ENCODE data around the gene PCDHGA7.
A peak's percentile ranks its signal among the peaks of the same experiment; 100 is the strongest.
"Not testable (repeated sequence)": the region's sequence is repeated elsewhere in the genome, so short reads cannot be mapped to it uniquely, and the experiment has no call there.

Gene PCDHGA7

DNA sequence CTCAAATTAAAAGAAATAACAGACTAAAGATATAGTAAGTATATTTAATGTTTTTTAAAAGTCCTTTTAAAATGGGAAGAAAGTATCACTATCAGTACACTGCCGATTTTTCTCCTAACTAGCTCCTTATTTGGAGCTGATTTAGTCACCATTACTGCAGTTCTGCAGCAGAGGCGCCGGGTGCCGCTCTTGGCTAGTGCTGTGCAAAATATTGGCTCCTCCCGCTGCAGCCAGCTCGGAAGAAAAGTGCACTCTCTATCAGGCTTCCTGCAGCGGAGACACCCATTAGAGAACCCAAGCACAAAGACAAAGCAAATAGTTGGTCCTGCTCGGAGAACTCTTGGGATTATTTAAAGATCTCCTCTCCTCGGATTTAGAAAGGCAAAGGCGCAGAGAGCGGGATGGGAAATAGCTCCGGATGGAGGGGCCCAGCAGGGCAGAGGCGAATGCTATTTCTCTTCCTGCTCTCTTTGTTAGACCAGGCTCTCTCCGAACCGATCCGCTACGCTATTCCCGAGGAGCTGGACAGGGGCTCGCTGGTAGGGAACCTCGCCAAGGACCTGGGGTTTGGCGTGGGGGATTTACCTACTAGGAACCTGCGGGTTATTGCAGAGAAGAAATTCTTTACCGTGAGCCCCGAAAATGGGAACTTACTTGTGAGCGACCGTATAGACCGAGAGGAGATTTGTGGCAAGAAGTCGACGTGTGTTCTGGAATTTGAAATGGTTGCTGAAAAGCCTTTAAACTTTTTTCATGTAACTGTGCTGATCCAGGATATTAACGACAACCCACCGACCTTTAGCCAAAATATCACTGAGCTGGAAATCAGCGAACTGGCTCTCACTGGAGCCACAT, 12.3 kb upstream of the PCDHGA7 start, which contains the start of gene PCDHGB3:
Gene PCDHGB3 (plus strand): TSS at position 249 of the 855 bp plus-strand sequence. CDS start 153 bp downstream, at position 402.
- no peak for DNase-seq

- DNase-seq: no peak
These were observed 10.7 kb upstream of the PCDHGA7 start for GRCh38 chr5:141371572-141372475.

- DNase-seq: no peak
These were observed 8.7 kb upstream of the PCDHGA7 start, which contains the start of gene PCDHGA6 for GRCh38 chr5:141373673-141374317. Gene PCDHGA6, plus strand, starts transcription at chr5:141373891. Its CDS starts 193 bp downstream, at chr5:141374084.

GRCh38 chr5:141374627-141375026, 7.9 kb upstream of the PCDHGA7 start:
- no peak for DNase-seq

- not testable (repeated sequence) for DNase-seq
These were observed 6.9 kb upstream of the PCDHGA7 start for GRCh38 chr5:141375444-141376155.

- DNase-seq: no peak
These were observed 803 bp downstream of the PCDHGA7 start for GRCh38 chr5:141383345-141383744.

DNA sequence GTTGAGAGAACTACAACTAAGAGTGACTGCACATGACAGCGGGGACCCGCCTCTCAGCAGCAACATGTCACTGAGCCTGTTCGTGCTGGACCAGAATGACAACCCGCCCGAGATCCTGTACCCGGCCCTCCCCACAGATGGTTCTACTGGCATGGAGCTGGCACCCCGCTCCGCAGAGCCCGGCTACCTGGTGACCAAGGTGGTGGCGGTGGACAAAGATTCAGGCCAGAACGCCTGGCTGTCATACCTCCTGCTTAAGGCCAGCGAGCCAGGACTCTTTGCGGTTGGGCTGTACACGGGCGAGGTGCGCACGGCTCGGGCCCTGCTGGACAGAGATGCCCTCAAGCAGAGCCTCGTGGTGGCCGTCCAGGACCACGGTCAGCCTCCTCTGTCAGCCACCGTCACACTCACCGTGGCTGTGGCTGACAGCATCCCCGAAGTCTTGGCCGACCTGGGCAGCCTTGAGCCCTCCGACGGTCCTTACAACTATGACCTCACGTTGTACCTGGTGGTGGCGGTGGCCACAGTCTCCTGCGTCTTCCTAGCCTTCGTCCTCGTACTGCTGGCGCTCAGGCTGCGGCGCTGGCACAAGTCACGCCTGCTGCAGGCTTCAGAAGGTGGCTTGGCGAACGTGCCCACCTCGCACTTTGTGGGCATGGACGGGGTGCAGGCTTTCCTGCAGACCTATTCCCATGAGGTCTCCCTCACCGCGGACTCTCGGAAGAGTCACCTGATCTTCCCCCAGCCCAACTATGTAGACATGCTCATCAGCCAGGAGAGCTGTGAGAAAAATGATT, 2.1 kb downstream of the PCDHGA7 start:
- no peak for DNase-seq

GRCh38 chr5:141387557-141388311, 5.2 kb downstream of the PCDHGA7 start, which contains the start of gene PCDHGB4:
Gene PCDHGB4, plus strand, starts transcription at chr5:141387698. Its CDS starts 187 bp downstream, at chr5:141387885.
- not testable (repeated sequence) for DNase-seq

DNA sequence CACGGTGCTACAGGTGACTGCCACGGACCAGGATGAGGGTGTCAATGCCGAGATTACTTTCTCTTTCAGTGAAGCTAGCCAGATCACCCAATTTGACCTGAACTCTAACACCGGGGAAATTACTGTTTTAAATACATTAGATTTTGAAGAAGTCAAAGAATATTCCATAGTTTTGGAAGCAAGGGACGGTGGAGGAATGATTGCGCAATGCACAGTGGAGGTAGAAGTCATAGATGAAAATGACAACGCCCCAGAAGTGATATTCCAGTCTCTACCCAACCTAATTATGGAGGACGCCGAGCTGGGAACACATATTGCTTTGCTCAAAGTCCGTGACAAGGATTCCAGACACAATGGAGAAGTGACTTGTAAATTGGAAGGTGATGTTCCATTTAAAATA, 6.1 kb downstream of the PCDHGA7 start:
- DNase-seq: no peak

- no peak for DNase-seq
These were observed 6.9 kb downstream of the PCDHGA7 start for GRCh38 chr5:141389153-141390042.

DNA sequence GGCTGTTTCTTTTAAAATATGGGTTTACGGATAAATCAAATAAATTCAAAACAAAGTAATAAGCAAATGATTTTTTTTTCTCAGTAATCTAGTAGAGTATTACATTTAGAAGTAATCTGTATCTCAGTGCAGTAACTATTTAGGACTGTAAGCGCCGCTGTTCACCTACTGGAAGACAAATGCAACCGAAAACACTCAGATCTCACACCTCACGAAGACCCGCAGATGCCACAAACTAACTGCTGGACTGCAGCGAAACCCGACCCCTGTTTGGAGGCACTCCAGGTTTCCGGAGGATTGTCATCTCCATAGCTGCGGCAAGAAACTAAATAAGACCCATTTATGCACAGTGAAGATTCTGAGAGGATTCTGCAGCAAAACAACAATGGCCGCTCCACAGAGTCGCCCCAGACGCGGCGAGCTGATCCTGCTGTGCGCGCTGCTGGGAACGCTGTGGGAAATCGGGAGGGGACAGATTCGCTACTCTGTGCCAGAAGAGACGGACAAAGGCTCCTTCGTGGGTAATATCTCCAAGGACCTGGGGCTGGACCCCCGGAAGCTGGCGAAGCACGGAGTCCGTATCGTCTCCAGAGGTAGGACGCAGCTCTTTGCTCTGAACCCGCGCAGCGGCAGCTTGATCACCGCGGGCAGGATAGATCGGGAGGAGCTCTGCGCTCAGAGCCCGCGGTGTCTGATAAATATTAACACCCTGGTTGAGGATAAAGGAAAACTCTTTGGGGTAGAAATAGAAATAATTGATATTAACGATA, 10.1 kb downstream of the PCDHGA7 start, which contains the start of gene PCDHGA8:
Gene PCDHGA8 (plus strand): TSS at position 205 of the 770 bp plus-strand sequence. CDS start 181 bp downstream, at position 386.
- DNase-seq: no peak

DNA sequence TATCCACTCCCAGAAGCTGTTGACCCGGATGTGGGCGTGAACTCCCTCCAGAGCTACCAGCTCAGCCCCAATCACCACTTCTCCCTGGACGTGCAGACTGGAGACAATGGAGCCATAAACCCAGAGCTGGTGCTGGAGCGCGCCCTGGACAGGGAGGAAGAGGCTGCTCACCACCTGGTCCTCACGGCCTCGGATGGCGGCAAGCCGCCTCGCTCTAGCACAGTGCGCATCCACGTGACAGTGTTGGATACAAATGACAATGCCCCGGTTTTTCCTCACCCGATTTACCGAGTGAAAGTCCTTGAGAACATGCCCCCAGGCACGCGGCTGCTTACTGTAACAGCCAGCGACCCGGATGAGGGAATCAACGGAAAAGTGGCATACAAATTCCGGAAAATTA, 10.7 kb downstream of the PCDHGA7 start:
- no peak for DNase-seq

DNA sequence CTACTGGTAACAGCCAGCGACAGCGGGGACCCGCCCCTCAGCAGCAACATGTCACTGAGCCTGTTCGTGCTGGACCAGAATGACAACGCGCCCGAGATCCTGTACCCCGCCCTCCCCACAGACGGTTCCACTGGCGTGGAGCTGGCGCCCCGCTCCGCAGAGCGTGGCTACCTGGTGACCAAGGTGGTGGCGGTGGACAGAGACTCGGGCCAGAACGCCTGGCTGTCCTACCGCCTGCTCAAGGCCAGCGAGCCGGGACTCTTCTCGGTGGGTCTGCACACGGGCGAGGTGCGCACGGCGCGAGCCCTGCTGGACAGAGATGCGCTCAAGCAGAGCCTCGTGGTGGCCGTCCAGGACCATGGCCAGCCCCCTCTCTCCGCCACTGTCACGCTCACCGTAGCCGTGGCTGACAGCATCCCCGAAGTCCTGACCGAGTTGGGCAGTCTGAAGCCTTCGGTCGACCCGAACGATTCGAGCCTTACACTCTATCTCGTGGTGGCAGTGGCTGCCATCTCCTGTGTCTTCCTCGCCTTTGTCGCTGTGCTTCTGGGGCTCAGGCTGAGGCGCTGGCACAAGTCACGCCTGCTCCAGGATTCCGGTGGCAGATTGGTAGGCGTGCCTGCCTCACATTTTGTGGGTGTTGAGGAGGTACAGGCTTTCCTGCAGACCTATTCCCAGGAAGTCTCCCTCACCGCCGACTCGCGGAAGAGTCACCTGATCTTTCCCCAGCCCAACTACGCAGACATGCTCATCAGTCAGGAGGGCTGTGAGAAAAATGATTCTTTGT, 12.1 kb downstream of the PCDHGA7 start:
- not testable (repeated sequence) for DNase-seq

GRCh38 chr5:141397756-141398551, 15.4 kb downstream of the PCDHGA7 start, which contains the start of gene PCDHGB5:
Gene PCDHGB5, plus strand, starts transcription at chr5:141397947. Its CDS starts 181 bp downstream, at chr5:141398128.
- peak in 1 of 2 experiments; percentile 58 for DNase-seq

- no peak for DNase-seq
These were observed 16.1 kb downstream of the PCDHGA7 start for GRCh38 chr5:141398608-141399007.

GRCh38 chr5:141399555-141400258, 17.2 kb downstream of the PCDHGA7 start:
- DNase-seq: no peak

Measured in activated T-cell treated with anti-CD3 and anti-CD28 coated beads, Interleukin-2, amount 50 U/mL, for 48 hours (primary cell).